GM21360 (cell line): ENCODE data around the gene KRTAP10-12.

Experiments
- ATAC-seq: cut with Tn5 transposase; IDR thresholded peaks from one replicate; pipeline ENCODE4 v1.9.1; 2021; ENCODE audit warnings: mild to moderate bottlenecking, moderate library complexity; ENCODE audit not compliant: unreplicated experiment

Gene KRTAP10-12

DNA sequence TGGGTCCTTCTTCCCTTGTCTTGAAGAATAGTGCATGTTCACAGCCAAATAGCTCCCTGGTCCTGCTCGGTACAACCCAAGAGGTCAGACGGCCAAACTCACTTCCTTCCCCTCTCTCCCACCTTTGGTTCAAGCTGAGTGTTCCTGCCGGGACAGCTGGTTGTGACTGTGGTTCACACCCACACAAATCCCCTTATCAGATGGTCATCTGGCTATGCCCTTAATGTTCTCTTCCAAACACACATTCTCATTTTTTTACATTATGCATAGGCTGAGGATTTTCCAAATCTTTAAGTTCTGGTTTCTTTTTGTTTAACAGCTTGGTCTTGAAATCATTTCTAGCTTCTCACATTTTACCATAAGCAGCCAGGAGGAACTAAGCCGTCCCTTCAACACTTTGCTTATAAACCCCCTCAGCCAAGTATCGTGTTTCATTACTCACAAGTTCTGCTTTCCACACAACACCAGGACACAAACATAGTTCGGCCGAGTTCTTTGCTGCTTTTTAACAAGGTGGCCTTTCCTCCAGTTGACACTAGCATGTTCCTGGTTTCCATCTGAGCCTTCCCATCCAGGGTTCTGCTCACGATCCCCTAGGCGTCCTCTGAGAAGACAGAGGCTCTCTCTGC lies 34.1 kb downstream of the KRTAP10-12 start:
- no peak for ATAC-seq

DNA sequence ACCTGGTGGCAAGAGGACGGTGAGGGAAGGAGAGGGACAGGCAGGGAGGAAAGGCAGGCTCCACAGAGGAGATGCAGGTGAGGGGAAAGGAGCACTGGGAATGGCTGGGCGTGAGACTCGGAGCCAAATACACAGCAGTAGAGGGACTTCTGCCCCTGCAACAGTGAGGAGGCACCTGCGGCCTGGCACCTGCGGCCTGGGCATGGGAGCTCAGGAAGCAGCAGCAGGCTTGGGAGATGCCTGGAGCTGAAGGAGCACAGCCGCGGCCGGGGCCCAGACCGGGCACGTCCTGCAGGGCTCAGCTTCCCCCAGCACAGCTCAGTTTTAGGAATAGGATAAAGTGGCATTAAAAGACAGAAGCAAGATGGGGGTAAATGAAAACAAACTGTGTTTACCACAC lies 35.3 kb downstream of the KRTAP10-12 start:
- ATAC-seq = no peak

DNA sequence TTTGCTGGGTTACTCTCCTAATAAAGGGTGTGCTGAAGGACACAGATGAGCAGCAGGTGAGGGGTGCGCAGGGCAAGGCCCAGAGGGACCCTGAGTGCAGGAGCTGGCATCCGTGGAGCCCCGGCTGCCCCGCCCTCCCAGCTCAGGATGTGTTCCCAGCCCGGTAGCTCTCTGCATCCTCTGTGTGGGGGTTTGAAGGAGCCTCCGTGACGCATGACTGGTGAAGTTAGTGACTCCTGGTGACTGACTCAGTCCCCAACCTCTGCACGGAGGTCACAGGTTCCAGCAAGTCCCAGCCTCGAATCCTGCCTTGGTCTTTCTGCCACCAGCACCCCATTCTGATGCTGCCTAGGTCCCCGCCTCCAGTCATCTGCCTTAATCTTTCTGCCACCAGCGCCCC lies 36.0 kb downstream of the KRTAP10-12 start:
- ATAC-seq = no peak

DNA sequence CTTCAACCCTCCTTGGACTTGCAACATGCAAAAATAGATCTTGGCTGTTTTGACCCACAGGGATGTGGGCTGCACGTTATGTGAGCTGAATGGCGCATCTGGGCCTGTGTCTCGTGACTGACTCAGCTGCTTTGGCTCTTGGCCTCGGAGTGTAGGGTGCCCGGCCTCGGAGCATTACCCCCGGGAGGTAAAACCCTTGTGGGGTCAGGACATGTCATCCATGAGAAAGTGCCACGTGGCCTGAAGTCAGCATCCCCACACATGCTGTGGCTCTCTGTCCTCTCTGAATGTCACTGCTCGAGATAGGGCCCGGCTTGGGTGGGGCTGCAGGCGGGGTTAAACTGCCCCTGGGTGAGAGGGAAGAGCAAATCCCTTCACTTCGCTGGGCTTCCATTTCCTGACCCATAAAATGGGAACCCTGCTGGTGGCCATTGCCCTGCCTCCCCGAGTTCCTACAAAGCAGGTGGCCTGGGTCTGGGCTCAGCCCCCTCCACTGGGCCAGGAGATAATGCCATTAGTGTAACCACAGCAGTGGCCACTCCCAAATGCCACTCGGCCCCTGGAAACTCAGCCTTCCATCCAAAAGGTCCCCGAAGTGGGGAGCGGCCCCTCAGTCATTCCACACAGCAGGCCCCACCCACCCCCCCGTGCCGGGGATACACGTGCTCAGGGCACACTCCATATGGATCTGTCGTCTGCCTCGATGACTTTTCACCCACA lies 37.2 kb downstream of the KRTAP10-12 start:
- ATAC-seq = no peak

DNA sequence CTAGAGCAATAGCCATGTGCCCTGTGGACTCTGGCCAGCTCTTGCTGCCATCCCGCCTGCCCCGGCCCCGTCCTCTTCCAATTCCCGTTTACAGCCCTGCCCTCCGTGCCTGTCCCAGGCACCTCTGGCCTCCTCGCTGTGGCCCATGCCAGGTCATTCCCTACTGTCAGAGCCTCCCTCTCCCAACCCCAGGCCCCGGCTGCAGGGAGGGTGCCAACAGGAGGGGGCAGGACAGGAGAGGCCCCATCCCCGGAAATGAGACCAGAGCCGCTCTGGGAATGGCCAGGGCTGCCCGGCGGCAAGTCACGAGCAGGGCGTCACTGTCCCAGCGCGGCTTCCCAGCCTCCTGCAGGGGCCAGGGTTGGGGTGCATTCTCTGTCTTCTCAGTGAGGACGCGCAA lies 37.9 kb downstream of the KRTAP10-12 start:
- no peak for ATAC-seq

DNA sequence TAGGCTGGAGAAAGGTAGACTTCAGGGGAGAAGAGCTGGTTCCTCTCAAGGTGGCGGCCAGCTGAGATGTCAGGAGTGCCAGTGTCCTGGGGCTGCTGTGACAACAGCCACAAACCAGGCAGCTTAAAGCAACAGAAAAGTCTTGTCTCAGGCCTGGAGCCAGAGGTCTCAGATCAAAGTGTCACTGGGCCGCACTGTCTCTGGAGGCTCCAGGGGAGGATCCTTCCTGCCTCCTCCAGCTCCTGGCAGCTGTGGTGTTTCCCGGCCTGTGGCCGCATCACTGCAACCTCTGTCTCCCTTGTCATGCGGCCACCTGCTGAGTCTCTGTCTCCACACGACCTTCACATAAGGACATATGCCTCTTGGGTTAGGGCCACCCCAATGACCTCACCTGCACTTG lies 38.8 kb downstream of the KRTAP10-12 start:
- no peak for ATAC-seq

DNA sequence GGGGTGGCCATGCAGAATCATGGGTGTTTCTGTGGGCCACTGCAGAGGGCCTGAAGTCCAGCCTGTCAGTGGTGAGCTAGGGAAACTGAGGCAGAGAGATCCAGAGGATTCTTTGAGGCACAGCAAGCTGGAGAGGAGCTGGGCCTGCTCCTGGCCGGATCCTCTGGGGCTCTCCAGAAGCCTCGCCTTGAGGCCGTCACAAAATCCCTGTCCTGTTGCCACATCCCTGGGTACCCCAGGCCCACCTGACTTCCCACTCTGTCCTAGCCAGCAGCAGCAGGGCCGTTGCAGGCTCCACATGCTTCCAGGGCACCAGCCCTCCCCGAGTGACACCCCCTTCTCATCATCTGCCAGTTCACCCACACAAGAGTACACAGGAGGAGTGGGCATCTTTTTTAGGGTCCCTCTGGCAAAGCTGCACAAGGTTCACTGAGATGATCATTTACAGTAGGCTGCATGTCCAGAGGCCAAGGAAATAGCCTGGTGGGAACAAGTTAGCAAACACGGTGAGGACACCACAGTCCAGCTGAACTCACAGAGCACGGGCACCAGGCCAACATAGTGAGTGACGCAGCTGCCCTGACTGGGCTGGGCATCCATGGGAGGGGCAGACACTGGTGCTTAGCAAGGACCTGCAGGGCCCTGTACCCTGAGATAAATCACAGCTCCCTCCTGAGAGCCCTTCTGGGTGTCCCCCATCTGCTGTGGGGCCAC lies 39.5 kb downstream of the KRTAP10-12 start:
- no peak for ATAC-seq

DNA sequence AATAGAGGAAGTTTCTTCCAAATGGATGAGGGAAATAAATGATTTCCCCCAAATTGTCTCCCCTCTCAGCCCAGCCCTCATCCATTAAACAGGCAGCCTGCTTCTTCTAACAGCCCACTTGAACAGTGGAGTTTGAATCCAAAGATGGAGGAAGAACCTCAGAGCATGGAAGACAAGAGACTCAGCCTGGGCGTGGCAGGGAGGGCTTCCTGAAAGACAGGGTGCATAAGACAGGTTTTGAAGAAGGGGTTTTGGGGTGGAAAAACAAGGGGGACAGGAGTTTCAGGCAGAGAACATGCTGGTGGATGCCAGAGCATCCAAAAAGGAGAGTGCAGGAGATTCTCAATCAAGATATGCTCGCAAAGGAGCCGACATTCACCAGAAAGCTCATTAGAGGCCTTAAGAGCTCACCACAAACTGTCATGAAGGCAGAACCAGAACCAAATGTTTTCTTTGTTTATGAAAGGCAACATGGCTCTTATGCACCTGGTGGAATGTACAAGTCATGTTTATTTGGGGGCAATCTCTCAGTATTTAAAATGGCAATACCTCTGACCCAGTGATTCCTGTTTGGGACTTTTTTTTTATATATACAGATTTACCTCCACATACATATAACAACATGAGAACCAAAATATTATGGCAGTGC lies 40.9 kb downstream of the KRTAP10-12 start:
- ATAC-seq = no peak

DNA sequence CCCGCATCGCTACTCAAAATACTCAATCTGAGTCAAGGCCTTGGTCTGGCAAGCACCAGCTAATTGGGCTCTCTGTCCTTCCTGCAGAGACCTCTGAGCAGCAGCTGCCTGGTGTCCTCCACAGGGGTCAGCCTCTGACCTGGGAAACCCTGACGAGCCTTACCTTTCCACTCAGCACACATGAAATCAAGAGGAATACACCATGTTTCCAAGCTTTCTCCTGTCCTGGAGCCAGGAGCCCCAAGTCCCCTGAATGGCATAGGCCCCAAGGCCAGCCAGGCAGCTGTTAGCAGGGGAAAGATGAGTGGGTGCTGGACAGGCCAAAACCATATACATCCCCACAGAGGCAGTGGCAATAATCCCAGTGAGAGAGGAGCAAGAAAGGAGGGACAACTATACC lies 41.6 kb downstream of the KRTAP10-12 start:
- no peak for ATAC-seq

DNA sequence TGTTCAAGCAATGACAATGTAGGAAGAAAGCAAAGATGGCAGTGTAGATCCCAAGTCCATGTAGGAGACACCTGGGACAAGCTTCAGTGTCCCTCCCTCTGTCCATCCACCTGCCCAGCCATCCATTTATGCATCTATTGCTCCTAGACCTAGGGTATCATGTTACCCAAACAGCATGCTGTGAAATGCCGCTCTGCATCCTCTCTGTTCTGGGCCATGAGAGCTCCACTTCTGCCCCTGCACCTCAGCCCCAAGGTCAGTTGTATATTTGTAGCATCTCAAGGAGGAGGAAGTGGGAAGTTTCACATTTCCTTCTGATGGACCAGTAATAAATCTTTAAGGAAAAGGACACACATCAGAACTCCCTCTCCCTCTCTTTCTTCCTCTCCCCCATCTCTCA lies 42.3 kb downstream of the KRTAP10-12 start:
- no peak for ATAC-seq

DNA sequence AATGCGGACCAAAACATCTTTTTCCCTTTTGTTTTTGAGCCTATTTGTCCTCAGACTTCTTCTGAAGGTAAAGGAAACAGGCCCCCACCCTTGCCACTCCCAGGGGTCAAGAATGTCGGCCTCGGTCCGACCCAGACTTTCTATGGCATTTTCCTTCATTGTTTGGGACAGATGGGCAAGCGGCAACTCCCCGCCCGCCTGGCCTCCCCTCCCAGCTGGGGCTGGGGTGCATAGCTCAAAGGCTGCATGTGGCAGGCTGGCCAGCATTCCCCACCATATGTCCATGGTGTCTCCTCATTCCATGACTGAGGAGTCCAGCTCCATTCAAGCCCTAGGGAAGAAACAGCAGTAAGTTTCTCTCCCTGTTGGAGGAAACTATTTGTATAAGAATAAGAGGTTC lies 43.8 kb downstream of the KRTAP10-12 start:
- ATAC-seq = no peak

DNA sequence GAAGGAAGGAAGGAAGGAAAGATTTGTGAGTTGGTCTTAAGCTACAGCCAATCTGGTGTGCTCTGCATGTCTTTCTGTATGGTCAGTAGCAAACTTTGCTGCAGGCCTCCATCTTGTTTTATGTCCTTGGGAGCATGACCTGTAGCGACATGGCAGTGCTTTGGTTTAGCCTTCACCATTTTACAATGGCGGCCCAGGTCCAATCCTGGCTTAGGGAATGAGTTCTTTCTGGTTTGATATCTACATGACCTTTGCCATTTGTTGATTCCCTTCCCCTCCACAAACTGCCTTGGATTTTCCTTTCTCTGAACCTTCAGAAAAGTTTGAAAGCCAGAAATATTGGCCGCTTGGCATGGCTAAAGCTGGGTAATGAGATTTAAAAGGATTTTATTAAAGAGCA lies 44.9 kb downstream of the KRTAP10-12 start:
- ATAC-seq = no peak

DNA sequence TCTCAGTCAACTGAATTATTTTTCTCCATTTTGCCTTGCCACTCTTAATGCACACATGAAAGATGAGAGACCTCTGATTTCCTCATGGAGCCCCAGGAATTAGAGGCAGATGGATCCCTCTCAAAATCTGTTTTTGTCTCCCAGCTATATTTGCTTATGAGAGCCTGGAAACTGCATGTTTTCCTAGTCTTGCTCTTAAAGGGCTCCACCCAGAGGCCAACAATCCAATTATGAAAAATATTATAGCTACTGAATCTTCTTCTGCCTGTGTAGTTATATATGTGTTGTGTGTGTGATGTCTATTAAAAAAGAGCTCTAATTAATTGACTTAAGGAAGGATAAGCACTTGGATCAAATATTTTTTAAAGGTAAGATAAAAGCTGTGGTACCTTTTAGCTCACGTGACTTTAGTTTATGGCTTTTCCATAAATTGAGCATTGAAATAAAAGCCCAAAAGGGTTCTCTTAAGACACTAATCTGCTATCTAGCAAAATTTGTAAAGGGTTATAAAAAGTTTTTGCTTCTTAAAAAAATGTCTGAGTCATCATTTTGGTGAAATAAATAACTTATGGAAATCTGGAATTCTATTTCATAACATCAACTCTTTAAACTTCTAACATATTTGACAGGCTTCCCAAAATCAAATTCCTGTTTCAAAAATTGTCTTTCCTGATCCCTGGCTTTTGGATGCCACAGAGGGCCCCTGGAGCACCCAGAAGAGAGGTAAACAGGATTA lies 45.6 kb downstream of the KRTAP10-12 start:
- no peak for ATAC-seq
